HG02763 (cell line): Measurements from ENCODE around the gene OR2T6.
"Not testable (repeated sequence)": the region's sequence is repeated elsewhere in the genome, so short reads cannot be mapped to it uniquely, and the experiment has no call there.

Experiments used
- ATAC-seq: cut with Tn5 transposase; IDR thresholded peaks from one replicate; pipeline ENCODE4 v1.9.1; 2021; ENCODE audit warnings: mild to moderate bottlenecking, moderate library complexity; ENCODE audit not compliant: unreplicated experiment

OR2T6 gene

GRCh38 chr1:248432201-248432600 is 56.7 kb downstream of the OR2T6 start:
- not testable (repeated sequence) for ATAC-seq

- ATAC-seq = not testable (repeated sequence)
Measured at GRCh38 chr1:248433811-248434415, 58.4 kb downstream of the OR2T6 start.

GRCh38 chr1:248434913-248435312 is 59.4 kb downstream of the OR2T6 start:
- not testable (repeated sequence) for ATAC-seq

GRCh38 chr1:248436303-248436702 is 60.8 kb downstream of the OR2T6 start:
- ATAC-seq = not testable (repeated sequence)

- not testable (repeated sequence) for ATAC-seq
Measured at GRCh38 chr1:248438668-248439067, 63.1 kb downstream of the OR2T6 start.

- ATAC-seq = not testable (repeated sequence)
Measured at GRCh38 chr1:248439283-248439682, 63.7 kb downstream of the OR2T6 start.
